Measurements from ENCODE around the gene MB21D2.

DNA sequence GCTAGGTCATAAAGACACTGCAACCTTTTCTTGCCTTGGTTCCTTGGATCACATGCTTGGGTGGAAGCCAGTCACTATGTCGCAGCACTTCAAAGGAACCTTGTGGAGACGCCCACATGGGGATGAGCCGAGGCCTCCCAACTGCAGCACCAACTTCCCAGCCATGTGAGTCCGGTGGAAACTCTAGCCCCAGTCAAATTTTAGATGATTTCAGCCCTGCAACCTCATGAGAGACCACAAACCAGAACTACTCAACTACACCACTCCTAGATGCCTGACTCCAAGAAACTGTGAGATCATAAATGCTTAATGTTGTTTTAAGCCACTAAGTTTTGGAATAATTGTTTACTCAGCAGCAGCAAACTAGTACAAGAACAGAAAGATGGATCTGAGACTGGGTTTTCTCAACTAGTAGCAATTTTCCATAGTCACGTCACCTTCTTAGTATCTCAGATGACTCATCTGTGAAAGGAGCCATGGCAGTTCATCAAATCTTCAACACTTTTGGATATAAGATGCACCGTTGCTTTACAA, 86.5 kb downstream of the MB21D2 start:
- TF ChIP-seq CTCF (IDR thresholded peaks at IDR 0.05) (no peak), EZH2 (IDR thresholded peaks at IDR 0.05; ENCODE audit: borderline replicate concordance, insufficient read depth, low read depth, low read length, poor library complexity, severe bottlenecking) (no peak)

Data from B cell (primary cell).